Left forelimb (tissue), 1 donor: Measurements from ENCODE around the gene C1QTNF8.

Experiments
- DNase-seq: peaks from one replicate; pipeline ENCODE4 v3.0.0-alpha.2; 2018; ENCODE audit warnings: low spot score

Gene C1QTNF8

DNA sequence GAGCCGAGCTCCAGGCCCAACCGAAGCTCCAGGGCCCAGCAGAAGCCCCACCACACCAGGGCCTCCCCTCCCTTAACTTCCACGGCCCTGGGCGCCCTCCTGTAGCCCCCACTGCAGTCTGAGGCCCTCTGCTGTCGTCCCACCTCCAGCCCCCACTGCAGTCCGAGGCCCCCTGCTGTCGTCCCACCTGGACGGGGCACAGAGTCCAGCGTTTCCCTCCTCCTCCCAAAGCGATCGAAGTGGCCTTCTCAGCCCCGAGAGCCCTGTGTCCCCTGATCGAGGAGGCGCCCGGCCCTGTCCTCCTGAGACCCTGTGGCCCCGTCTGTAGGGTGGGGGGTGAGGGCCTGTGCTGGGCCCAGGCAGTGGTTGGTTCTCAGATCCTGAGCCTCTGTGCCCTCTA is 31.1 kb upstream of the C1QTNF8 start:
- no peak for DNase-seq

- DNase-seq = no peak
Observed at GRCh38 chr16:1126586-1126985, 30.5 kb upstream of the C1QTNF8 start.

DNA sequence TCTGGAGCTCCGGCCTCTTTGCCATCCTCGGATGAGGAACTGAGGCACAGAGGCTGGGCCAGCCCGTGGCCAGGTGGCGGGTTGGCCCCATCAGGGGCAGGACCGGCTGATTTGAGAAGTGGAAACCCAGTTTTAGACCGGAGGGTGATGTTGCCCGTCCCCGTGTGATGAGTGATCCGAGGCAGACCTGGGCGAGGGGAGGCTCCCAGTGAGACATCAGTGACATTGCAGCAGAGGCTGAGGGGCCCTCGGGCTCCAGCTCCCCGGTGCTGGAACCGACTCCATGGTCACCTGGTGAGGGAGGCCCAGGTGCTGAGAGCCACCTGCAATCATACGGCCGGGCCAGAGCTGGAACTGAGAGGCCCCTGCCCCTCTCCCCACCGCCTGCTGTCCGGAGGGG is 30.0 kb upstream of the C1QTNF8 start:
- no peak for DNase-seq

- DNase-seq = no peak
Observed at GRCh38 chr16:1125471-1125870, 29.4 kb upstream of the C1QTNF8 start.

GRCh38 chr16:1124795-1125194 is 28.8 kb upstream of the C1QTNF8 start:
- no peak for DNase-seq

GRCh38 chr16:1124291-1124690 is 28.2 kb upstream of the C1QTNF8 start:
- no peak for DNase-seq

- no peak for DNase-seq
Observed at GRCh38 chr16:1123525-1124230, 27.6 kb upstream of the C1QTNF8 start.

- DNase-seq = no peak
Observed at GRCh38 chr16:1122398-1122765, 26.3 kb upstream of the C1QTNF8 start.

GRCh38 chr16:1121601-1122397 is 25.8 kb upstream of the C1QTNF8 start:
- DNase-seq = no peak

DNA sequence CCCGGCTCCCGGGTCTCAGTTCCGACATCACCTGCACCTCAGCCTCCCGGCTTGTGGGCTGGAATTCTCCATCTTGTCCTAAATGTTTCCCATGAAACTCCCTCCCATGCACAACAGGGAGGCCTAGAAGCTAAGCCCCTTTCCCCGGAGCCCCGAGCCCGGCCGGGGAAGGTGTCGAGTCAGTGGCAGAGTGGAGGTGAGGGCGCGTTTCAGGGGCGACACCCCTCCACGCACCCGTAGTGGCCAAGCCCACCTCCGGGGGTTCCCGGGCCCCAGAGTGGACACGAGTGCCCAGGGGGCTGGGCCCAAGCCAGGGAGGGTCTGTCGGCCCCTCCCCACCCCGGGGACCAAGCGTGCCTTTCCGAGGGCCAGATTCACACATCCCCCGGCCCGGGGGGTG is 25.0 kb upstream of the C1QTNF8 start:
- DNase-seq = no peak

DNA sequence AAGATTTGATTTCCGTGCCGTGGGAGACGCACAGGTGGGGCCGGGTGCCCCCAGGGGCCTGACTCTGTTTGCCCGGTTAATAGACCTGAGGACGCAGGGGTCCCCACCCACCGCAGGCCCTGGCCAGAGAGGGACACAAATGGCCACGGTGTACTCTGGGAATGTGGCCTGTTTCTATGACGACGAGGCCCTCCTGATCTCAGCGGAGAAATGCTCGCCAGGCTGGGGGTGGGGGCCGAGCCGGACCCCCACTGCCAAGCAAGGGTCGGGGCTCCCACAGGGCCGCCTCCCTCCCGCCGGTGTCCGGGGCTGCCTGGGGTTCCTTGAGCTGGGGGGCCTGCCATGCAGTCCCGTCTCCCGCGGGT is 24.5 kb upstream of the C1QTNF8 start:
- DNase-seq = no peak

DNA sequence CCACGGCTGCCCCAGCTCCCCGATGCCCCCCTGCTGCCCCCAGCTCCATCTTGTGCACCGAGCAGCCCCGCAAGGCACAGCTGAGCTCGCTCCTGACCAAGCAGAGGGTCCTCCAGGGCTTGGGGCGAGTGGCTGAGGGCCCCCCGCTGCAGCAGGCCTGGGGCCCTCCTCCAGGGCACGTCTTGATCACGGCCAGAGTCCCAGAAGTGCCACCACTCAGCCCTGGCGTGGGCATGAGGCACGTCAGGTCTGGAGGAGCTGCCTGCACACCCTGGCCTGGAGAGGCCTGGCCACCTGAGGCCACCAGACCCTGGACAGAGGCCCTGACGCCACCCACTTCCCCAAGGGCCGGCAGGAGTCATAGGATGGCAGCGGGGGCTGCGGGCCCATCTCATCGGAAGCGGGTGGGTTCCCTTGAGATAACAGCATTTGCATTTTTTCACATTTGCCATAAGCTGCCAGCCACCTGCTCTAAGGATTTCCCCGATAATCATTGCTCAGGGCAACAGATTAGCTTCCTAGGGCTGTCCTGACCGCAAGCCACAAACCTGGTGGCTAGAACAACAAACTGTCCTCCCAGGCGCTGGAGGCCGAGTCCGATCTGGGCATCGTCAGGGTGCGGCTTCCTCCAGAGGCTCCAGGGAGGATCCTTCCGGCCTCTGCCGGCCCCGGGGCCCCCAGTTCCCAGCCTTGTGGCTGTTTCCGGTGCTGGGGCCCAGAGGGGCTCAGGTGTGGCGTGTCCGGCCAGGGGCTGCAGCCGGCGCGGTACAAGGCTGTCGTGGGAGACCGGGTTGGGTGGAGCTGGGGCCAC is 23.9 kb upstream of the C1QTNF8 start:
- no peak for DNase-seq

- DNase-seq = no peak
Observed at GRCh38 chr16:1119129-1119528, 23.1 kb upstream of the C1QTNF8 start.

DNA sequence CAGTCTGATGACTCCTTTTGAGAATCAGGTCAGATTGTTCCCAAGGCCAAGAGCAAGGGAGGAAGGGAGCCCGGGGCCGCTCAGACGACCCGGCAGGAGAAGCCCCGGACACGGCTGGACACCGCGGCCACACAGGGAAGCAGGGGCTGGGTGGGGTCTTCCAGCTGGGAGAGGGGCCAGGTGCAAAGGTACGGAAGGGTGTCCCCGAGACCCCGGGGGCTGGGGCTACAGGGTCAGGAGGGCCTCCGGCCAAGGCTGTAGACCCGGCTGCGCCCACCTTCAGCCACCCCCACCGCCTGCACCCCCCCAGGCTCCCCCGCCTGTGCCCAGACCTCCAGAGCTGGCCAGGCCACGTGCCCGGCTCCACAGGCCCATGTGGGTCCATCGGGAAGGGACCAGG is 21.9 kb upstream of the C1QTNF8 start:
- DNase-seq = no peak

- no peak for DNase-seq
Observed at GRCh38 chr16:1117176-1117900, 21.3 kb upstream of the C1QTNF8 start.

DNA sequence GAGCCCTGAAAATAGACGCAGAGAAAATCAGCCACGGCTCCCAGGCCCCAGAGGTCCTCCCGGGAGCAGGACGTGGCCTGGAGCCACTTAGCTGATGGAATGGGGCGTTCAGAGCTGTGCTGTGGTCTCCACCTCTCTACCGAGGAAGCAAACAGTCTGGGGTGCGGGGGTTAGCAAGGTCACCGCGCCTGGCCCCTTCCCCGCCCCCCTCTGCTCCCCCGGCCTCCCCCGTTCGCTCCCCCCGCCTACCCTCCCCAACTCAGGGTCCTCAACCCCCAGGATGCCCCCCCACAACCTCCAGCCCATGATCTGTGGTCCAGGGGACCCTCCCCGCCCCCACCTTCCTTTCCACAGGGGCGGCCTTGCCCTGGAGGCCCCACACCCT is 20.6 kb upstream of the C1QTNF8 start:
- no peak for DNase-seq

- DNase-seq = no peak
Observed at GRCh38 chr16:1113889-1114526, 18.0 kb upstream of the C1QTNF8 start.

- DNase-seq = no peak
Observed at GRCh38 chr16:1113489-1113888, 17.4 kb upstream of the C1QTNF8 start.

DNA sequence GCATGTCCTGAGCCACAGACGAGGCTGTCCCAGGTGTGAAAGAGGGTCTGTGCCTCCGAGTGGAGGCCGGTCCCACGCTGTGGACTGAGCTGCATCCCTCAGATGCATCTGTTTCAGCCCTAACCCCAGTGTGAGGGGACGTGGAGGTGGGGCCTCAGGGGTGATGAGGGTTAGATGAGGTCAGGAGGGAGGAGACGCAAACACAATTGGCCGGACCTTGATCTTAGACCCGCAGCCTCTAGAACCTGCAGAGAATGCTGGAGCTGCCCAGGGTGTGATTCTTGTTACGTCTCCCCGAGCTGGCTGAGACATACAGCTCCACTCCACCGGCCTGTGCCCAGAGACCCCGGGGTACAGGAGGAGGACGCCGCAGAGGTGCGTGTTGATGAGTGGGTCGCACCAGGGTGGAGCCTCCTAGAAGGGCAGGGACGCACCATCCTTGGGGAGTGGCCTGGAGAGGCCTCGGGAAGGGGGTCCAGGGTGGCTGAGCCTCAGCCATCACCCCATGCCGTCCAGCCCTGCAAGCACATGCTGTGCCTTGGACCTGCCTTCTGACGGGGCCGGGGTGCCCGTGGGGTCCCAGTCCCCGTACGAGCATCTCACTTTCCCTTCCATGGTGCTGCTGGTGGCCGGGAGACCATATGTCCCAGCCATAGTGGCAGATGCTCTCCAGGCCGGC is 16.6 kb upstream of the C1QTNF8 start:
- no peak for DNase-seq

DNA sequence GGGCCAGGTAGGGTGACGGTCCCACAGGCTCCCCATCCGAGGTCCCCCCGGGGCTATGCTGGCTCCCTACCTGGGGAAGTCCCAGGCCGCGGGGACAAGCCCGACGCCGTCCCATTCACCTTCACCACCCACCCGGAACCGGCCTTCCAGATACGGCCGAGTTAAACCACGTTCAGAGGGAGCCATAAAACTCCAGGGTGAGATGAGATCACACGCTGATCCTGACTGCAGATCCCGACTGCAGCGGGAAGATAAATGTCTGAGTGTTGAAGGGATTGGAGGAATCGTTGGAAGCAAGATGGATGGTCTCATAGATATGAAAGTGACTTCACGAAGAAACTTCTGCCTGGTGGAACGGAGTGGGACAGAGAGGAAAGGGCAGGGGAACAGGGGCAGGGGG is 13.6 kb upstream of the C1QTNF8 start:
- no peak for DNase-seq
